PC-3 (cell line): ENCODE data around the gene RCOR1. TPM values are rescaled to one million over a fixed set of nuclear protein-coding genes. Genes with fewer than 3 reads are reported as not detected.

Experiments used
- ATAC-seq: fragments of 200-7000 bp; cut with Tn5 transposase; 2 replicates; pipeline ENCODE4 v1.9.1; 2020; ENCODE audit warnings: mild to moderate bottlenecking, moderate library complexity
- BruUV-seq: library from RNA; stranded (reverse); fragments of 400-500 nt; replicated peaks from 2 replicates; lab custom pipeline; 2021; lab: Mats Ljungman, UMichigan
- CTCF ChIA-PET: fragments of 300-600 bp; sonication (Branson Sonifier 250); formaldehyde crosslinking; loops from one replicate; lab custom pipeline; 2022; ENCODE audit warnings: antibody characterized with exemption; lab: Charles Lee
- POLR2A ChIA-PET: fragments of 300-600 bp; sonication (Branson Sonifier 250); formaldehyde crosslinking; loops from one replicate; lab custom pipeline; 2022; ENCODE audit warnings: antibody characterized with exemption; ENCODE audit not compliant: unreplicated experiment; lab: Charles Lee
- DNase-seq: peaks from one replicate; pipeline ENCODE4 v3.0.0-alpha.2; 2015
- H2AFZ ChIP-seq: fragments of 300-600 bp; sonication (generic); 2 replicates; pipeline ENCODE4 v1.6.0; 2016; ENCODE audit warnings: antibody characterized with exemption, low read length
- H3F3A ChIP-seq: fragments of 300-600 bp; sonication (generic); one replicate; pipeline ENCODE4 v1.6.0; 2017; ENCODE audit warnings: antibody characterized with exemption, low read length, control low read depth, mild to moderate bottlenecking; ENCODE audit not compliant: unreplicated experiment
- H3K27ac ChIP-seq: fragments of 300-600 bp; sonication (generic); 2 replicates; pipeline ENCODE4 v1.5.1; 2016; ENCODE audit warnings: mild to moderate bottlenecking, low read length
- H3K27me3 ChIP-seq: fragments of 300-600 bp; sonication (generic); 2 replicates; pipeline ENCODE4 v1.6.1; 2016; ENCODE audit warnings: low read length, mixed read lengths
- H3K36me3 ChIP-seq: fragments of 300-600 bp; sonication (generic); 2 replicates; pipeline ENCODE4 v1.6.1; 2016; ENCODE audit warnings: low read depth, mixed run types, low read length, mixed read lengths
- H3K4me1 ChIP-seq: fragments of 300-600 bp; sonication (generic); 2 replicates; pipeline ENCODE4 v1.5.1; 2016; ENCODE audit warnings: low read length; ENCODE audit not compliant: insufficient read depth
- H3K4me2 ChIP-seq: fragments of 300-600 bp; sonication (generic); 2 replicates; pipeline ENCODE4 v1.6.0; 2016; ENCODE audit warnings: low read length
- H3K4me3 ChIP-seq: fragments of 300-600 bp; sonication (generic); 2 replicates; pipeline ENCODE4 v1.5.1; 2016; ENCODE audit warnings: mild to moderate bottlenecking, low read length, mixed read lengths
- H3K79me2 ChIP-seq: fragments of 300-600 bp; sonication (generic); 2 replicates; pipeline ENCODE4 v1.6.1; 2017; ENCODE audit warnings: low read length, mixed read lengths
- H3K9ac ChIP-seq: fragments of 300-600 bp; sonication (generic); 2 replicates; pipeline ENCODE4 v1.6.0; 2016; ENCODE audit warnings: mild to moderate bottlenecking, low read length
- H3K9me2 ChIP-seq: fragments of 300-600 bp; sonication (generic); replicated peaks from 2 replicates; pipeline ENCODE4 v1.6.1; 2016; ENCODE audit warnings: mixed run types, low read length, mixed read lengths
- H3K9me3 ChIP-seq: fragments of 300-600 bp; sonication (generic); 2 replicates; pipeline ENCODE4 v1.6.1; 2016; ENCODE audit warnings: low read length, mixed read lengths
- H4K20me1 ChIP-seq: fragments of 300-600 bp; sonication (generic); 2 replicates; pipeline ENCODE4 v1.6.1; 2016; ENCODE audit warnings: low read length, mixed read lengths
- EZH2 ChIP-seq: fragments of 300-600 bp; sonication (generic); IDR thresholded peaks from one replicate; pipeline ENCODE4 v1.6.1; 2017; ENCODE audit warnings: antibody characterized with exemption, mild to moderate bottlenecking, low read length; ENCODE audit not compliant: unreplicated experiment
- EZH2phosphoT487 ChIP-seq: fragments of 300-600 bp; sonication (generic); IDR thresholded peaks from 2 replicates; pipeline ENCODE4 v1.6.1; 2018; ENCODE audit warnings: mild to moderate bottlenecking, antibody characterized with exemption, low read length, borderline replicate concordance
- intact Hi-C: fragments of 100-400 bp; cut with micrococcal nuclease; formaldehyde crosslinking; loops from 2 replicates; pipeline ENCODE4 v1.9.0; 2023
- total RNA-seq: library from RNA; depleted of rRNA; stranded (reverse); fragments of >200 nt; gene quantifications from 2 replicates; pipeline ENCODE4 v1.2.3, GENCODE V29; 2014
- TF ChIP-seq, protein P1 (sequence below): fragments of 300-600 bp; sonication (generic); conservative IDR thresholded peaks from 2 replicates; pipeline ENCODE4 v1.5.1; 2017; ENCODE audit warnings: antibody characterized with exemption, low read depth, mild to moderate bottlenecking, low read length

Gene RCOR1
- total RNA-seq, 1 experiment from 2014 or later, result 22.2 TPM

DNA sequence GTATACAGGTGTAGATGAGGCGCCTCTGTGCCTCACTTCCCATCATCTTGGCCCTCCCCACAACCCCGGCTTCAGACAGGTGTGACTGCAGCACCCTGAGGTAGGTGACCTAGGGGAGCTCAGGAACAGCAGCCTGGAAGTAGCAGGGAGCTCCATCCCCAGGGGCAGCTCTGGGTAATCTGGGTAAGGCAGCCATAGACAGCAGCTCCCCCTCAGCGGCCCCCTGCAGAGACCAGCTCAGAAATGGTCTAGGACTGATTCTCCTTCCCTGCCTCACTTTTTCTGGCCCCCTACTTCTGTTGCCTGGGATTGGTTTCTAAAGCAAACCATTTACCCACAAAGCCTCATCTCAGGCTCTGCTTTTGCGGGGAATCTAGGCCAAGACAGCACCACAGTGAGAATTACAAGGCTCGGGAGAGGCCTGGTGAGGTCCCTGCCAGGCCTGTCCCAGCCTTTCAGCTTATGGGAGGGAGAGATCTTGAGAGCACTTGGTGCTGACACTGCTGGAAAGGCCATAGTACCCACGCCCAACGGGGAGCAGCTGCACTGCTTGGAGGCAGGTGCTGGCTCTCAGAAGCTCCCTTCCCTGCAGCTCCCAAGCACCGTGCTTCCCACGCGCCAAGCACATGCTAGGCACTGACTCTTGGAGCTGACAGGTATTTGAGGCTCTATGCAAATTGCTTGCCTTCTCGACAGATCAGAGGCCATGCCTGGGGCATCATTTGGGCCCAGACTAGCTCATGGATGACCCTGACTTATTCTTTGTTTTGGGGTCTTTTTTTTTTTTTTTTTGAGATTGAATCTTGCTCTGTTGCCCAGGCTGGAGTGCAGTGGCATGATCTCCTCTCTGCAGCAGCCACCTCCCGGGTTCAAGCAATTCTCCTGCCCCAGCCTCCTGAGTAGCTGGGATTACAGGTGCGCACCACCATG is 139.7 kb downstream of the RCOR1 start:
- H3K4me1 ChIP-seq, result no peaks in the 10 kb centered on the region
- H3K9me3 ChIP-seq, result no peaks in the 10 kb centered on the region
- no peak for TF ChIP-seq EZH2
- no peak for TF ChIP-seq EZH2phosphoT487
- H4K20me1 ChIP-seq, result no peaks in the 10 kb centered on the region
- no peaks in the 10 kb centered on the region for H3F3A ChIP-seq
- H3K27me3 ChIP-seq, result no peaks in the 10 kb centered on the region
- BruUV-seq, result no TSS peak
- DNase-seq, result no peak
- ATAC-seq, result no peak
- no peak overlapping the region for H3K4me3 ChIP-seq
- H2AFZ ChIP-seq, result no peak overlapping the region
- H3K9me2 ChIP-seq, result no peaks in the 10 kb centered on the region
- H3K9ac ChIP-seq, result no peak overlapping the region
- intact Hi-C loops, result no loop called here
- H3K4me2 ChIP-seq, result no peak overlapping the region
- H3K36me3 ChIP-seq, result peaks cover 20% of the 10 kb centered on the region
- H3K79me2 ChIP-seq, result no peaks in the 10 kb centered on the region
- POLR2A ChIA-PET, result interaction anchor here (0.6 kb wide), 1 partner anchor 26 kb away, joined by 6 read pairs; no protein-coding TSS in a partner anchor
- CTCF ChIA-PET, result no interaction called here
- H3K27ac ChIP-seq, result no peak overlapping the region

DNA sequence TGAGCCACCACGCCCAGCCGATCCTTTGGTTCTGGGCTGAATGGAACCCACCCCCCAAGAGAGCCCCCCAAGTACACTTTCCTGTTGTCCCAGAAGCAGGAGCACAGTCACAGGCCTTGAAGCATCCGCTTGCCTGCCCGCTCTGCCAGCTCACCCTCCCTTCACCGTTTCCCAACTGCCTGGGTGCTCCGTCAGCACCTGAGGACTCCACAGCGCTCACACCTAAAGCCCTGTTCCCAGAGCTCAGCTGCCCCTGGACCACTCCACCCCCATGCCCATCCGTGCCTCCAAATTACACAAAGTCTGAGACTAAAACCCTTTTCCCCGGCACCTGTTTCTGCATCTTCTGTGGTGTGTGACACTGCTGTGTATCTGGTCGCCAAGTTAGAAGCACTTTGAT is 140.5 kb downstream of the RCOR1 start:
- intact Hi-C loops, result no loop called here
- Histone ChIP-seq H3K9ac (no peak overlapping the region), H3K4me3 (no peak overlapping the region), H3K4me2 (no peak overlapping the region), H3K27me3 (no peaks in the 10 kb centered on the region), H3K4me1 (no peaks in the 10 kb centered on the region), H3K9me3 (no peaks in the 10 kb centered on the region), H3K36me3 (peaks cover 14% of the 10 kb centered on the region), H3K9me2 (no peaks in the 10 kb centered on the region), H2AFZ (no peak overlapping the region), H3K27ac (no peak overlapping the region), H3K79me2 (no peaks in the 10 kb centered on the region), H3F3A (no peaks in the 10 kb centered on the region), H4K20me1 (no peaks in the 10 kb centered on the region)
- DNase-seq, result no peak
- TF ChIP-seq, protein P1, sequence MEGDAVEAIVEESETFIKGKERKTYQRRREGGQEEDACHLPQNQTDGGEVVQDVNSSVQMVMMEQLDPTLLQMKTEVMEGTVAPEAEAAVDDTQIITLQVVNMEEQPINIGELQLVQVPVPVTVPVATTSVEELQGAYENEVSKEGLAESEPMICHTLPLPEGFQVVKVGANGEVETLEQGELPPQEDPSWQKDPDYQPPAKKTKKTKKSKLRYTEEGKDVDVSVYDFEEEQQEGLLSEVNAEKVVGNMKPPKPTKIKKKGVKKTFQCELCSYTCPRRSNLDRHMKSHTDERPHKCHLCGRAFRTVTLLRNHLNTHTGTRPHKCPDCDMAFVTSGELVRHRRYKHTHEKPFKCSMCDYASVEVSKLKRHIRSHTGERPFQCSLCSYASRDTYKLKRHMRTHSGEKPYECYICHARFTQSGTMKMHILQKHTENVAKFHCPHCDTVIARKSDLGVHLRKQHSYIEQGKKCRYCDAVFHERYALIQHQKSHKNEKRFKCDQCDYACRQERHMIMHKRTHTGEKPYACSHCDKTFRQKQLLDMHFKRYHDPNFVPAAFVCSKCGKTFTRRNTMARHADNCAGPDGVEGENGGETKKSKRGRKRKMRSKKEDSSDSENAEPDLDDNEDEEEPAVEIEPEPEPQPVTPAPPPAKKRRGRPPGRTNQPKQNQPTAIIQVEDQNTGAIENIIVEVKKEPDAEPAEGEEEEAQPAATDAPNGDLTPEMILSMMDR, result no peak
- TF ChIP-seq EZH2phosphoT487, result no peak
- TF ChIP-seq EZH2, result no peak
- POLR2A ChIA-PET, result no interaction called here
- no TSS peak for BruUV-seq
- CTCF ChIA-PET, result no interaction called here
- ATAC-seq, result no peak

DNA sequence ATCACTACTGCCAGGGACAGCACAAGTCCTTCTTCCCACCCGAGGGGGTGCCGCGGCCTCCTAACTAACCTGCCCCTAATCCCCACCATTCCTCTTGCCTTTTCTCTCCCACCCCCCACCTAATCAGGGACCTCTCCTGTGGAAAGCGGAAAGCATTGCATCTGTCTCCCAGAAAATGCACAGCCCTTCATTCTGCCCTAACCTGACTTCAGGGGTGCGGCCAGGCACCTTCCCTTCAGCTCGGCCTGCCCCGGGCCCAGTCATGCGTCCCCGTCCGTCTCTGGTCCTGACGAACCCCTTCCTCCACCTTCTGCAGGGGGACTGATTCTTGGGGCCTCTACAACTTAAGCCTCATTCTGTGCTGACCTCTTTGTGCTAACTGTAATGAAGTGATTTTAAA is 140.9 kb downstream of the RCOR1 start:
- CTCF ChIA-PET, result no interaction called here
- Histone ChIP-seq H3K9me2 (no peaks in the 10 kb centered on the region), H3K4me3 (no peak overlapping the region), H3K4me1 (no peaks in the 10 kb centered on the region), H3K79me2 (no peaks in the 10 kb centered on the region), H3K9ac (no peak overlapping the region), H4K20me1 (no peaks in the 10 kb centered on the region), H3K9me3 (no peaks in the 10 kb centered on the region), H3K27me3 (no peaks in the 10 kb centered on the region), H3K36me3 (peaks cover 10% of the 10 kb centered on the region), H3K27ac (no peak overlapping the region), H3F3A (no peaks in the 10 kb centered on the region), H2AFZ (no peak overlapping the region), H3K4me2 (no peak overlapping the region)
- TF ChIP-seq, protein P1, result no peak
- TF ChIP-seq EZH2 (no peak), EZH2phosphoT487 (no peak)
- ATAC-seq, result no peak
- DNase-seq, result no peak
- POLR2A ChIA-PET, result no interaction called here
- intact Hi-C loops, result no loop called here
- BruUV-seq, result no TSS peak
